PC-9 (cell line): Measurements from ENCODE around the gene TGFB3. TPM values are rescaled to one million over a fixed set of nuclear protein-coding genes. Genes with fewer than 3 reads are reported as not detected.

Experiments
- BruUV-seq: library from RNA; stranded (reverse); fragments of 400-500 nt; replicated peaks from 2 replicates; lab custom pipeline; 2021; lab: Mats Ljungman, UMichigan
- CTCF ChIA-PET: fragments of 300-600 bp; sonication (Branson Sonifier 250); formaldehyde crosslinking; loops from one replicate; lab custom pipeline; 2022; ENCODE audit warnings: antibody characterized with exemption; lab: Charles Lee
- POLR2A ChIA-PET: fragments of 300-600 bp; sonication (Branson Sonifier 250); formaldehyde crosslinking; loops from one replicate; lab custom pipeline; 2022; ENCODE audit warnings: antibody characterized with exemption; ENCODE audit not compliant: unreplicated experiment; lab: Charles Lee
- DNase-seq, 2 experiments: peaks; one replicate each; pipeline versions ENCODE4 v3.0.0 to v3.0.0-alpha.2; 2015 to 2022; ENCODE audit warnings: mixed read lengths in 1 of 2
- H2AFZ ChIP-seq: fragments of 200-600 bp; sonication (generic); 2 replicates; pipeline ENCODE4 v1.8.1; 2017; ENCODE audit warnings: antibody characterized with exemption
- H3F3A ChIP-seq: fragments of 200-600 bp; sonication (generic); 2 replicates; pipeline ENCODE4 v1.8.1; 2017; ENCODE audit warnings: antibody characterized with exemption, mild to moderate bottlenecking, low read depth; ENCODE audit not compliant: insufficient read depth
- H3K27ac ChIP-seq: fragments of 200-600 bp; sonication (generic); 2 replicates; pipeline ENCODE4 v1.6.1; 2016; ENCODE audit warnings: mixed run types
- H3K27me3 ChIP-seq: fragments of 200-600 bp; sonication (generic); 2 replicates; pipeline ENCODE4 v1.6.1; 2016; ENCODE audit warnings: low read depth, mixed run types; ENCODE audit not compliant: insufficient read depth
- H3K36me3 ChIP-seq: fragments of 200-600 bp; sonication (generic); 2 replicates; pipeline ENCODE4 v1.6.1; 2016; ENCODE audit warnings: low read depth, mixed run types
- H3K4me1 ChIP-seq: fragments of 200-600 bp; sonication (generic); replicated peaks from 2 replicates; pipeline ENCODE4 v1.6.1; 2016; ENCODE audit warnings: mixed run types; ENCODE audit not compliant: insufficient read depth
- H3K4me2 ChIP-seq: fragments of 200-600 bp; sonication (generic); 2 replicates; pipeline ENCODE4 v1.6.1; 2017; ENCODE audit warnings: mixed run types
- H3K4me3 ChIP-seq: fragments of 200-600 bp; sonication (generic); 2 replicates; pipeline ENCODE4 v1.6.1; 2016; ENCODE audit warnings: mixed run types
- H3K79me2 ChIP-seq: fragments of 200-600 bp; sonication (generic); 2 replicates; pipeline ENCODE4 v1.6.1; 2017; ENCODE audit warnings: low read depth, mixed run types
- H3K9me2 ChIP-seq: fragments of 200-600 bp; sonication (generic); 2 replicates; pipeline ENCODE4 v1.8.1; 2017; ENCODE audit warnings: mild to moderate bottlenecking; ENCODE audit not compliant: insufficient read depth
- H3K9me3 ChIP-seq: fragments of 200-600 bp; sonication (generic); 2 replicates; pipeline ENCODE4 v1.8.1; 2016; ENCODE audit warnings: low read depth; ENCODE audit not compliant: insufficient read depth
- H4K20me1 ChIP-seq: fragments of 200-600 bp; sonication (generic); 2 replicates; pipeline ENCODE4 v1.8.1; 2017; ENCODE audit not compliant: insufficient read depth
- EZH2 ChIP-seq: fragments of 200-600 bp; sonication (generic); IDR thresholded peaks from 2 replicates; pipeline ENCODE4 v1.8.0; 2017; ENCODE audit warnings: antibody characterized with exemption, low read depth
- intact Hi-C: fragments of 100-400 bp; cut with micrococcal nuclease; formaldehyde crosslinking; loops from one replicate; pipeline ENCODE4 v1.10.0; 2022; ENCODE audit not compliant: unreplicated experiment
- total RNA-seq: library from RNA; stranded (reverse); gene quantifications from 2 replicates; pipeline ENCODE4 v1.2.3, GENCODE V29; 2021
- TF ChIP-seq, protein P1 (sequence below): fragments of 200-600 bp; sonication (generic); conservative IDR thresholded peaks from 2 replicates; pipeline ENCODE4 v1.6.1; 2017; ENCODE audit warnings: mixed run types, antibody characterized with exemption, mild to moderate bottlenecking, moderate library complexity

Gene TGFB3
- total RNA-seq, 1 experiment from 2014 or later: 2.8 TPM

DNA sequence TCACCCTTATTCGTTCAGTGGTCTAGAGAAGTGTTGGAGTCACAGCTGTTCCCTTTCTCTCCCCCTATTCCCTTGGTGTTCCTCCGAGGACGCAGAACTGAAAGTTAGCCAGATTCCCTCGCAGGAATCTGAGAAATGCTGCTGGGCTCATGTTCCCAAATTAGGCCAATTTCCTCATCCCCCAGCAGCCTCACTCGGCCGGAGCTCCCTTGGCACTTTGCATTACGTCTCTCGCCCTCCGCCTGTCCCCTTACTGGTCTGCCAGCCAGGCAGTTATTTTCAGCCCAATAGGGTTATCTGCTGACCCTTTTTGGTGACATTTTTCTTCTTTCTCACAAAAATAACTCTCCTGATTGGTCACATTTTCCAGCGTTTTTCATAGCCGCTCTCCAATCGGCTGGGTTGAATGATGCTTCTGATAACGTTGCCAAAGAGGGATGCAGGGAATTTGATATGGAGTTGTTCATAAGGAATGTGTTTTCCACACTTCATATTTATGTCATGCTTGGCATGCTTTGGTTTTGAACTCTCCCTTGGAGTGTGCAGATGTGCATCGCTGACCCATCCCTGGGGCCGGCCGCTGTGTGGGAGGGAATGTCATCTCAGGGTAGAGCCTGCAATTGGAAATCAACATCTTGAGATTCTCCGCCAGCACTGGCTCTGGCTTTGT lies 13.7 kb upstream of the TGFB3 start:
- no peaks in the 10 kb centered on the region for H3K79me2 ChIP-seq
- H4K20me1 ChIP-seq: peaks cover 13% of the 10 kb centered on the region; the same call in 1 of the 2 replicates
- no TSS peak for BruUV-seq
- H2AFZ ChIP-seq: no peak overlapping the region
- H3K27ac ChIP-seq: no peak overlapping the region
- H3K9me2 ChIP-seq: no peaks in the 10 kb centered on the region
- peaks cover 45% of the 10 kb centered on the region for H3K36me3 ChIP-seq
- intact Hi-C loops: no loop called here
- H3K9me3 ChIP-seq: no peaks in the 10 kb centered on the region
- TF ChIP-seq, protein P1, sequence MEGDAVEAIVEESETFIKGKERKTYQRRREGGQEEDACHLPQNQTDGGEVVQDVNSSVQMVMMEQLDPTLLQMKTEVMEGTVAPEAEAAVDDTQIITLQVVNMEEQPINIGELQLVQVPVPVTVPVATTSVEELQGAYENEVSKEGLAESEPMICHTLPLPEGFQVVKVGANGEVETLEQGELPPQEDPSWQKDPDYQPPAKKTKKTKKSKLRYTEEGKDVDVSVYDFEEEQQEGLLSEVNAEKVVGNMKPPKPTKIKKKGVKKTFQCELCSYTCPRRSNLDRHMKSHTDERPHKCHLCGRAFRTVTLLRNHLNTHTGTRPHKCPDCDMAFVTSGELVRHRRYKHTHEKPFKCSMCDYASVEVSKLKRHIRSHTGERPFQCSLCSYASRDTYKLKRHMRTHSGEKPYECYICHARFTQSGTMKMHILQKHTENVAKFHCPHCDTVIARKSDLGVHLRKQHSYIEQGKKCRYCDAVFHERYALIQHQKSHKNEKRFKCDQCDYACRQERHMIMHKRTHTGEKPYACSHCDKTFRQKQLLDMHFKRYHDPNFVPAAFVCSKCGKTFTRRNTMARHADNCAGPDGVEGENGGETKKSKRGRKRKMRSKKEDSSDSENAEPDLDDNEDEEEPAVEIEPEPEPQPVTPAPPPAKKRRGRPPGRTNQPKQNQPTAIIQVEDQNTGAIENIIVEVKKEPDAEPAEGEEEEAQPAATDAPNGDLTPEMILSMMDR: no peak
- no peak for TF ChIP-seq EZH2
- CTCF ChIA-PET: no interaction called here
- DNase-seq: no peak
- no peak overlapping the region for H3K4me3 ChIP-seq
- H3K27me3 ChIP-seq: no peaks in the 10 kb centered on the region
- H3K4me2 ChIP-seq: no peak overlapping the region
- H3K4me1 ChIP-seq: no peaks in the 10 kb centered on the region
- POLR2A ChIA-PET: interaction anchor here (0.7 kb wide), 1 partner anchor 676 kb away, joined by 4 read pairs; no protein-coding TSS in a partner anchor
- H3F3A ChIP-seq: no peaks in the 10 kb centered on the region

DNA sequence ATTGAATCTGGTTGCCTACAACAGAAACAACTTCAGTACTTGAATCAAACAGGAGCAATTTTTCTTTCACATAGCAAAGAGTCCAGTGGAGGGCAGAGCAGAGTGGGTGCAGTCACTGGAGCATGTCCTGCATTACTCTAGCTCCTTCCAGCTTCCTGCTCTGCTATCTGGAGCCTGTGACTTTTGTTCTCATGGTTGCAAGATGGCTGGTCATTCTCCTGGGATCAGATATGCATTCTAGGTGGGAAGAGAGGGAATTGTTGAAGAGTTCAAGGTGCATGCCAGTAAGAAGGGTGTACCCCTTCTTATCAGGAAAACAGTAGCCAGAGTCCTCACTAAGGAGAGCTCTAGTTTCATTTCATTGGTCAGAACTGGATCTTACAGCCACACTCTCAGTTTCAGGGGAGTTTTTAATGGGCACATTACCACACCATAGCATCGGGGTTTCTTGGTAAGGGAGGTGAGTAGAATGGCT lies 11.8 kb upstream of the TGFB3 start:
- no peak overlapping the region for H3K27ac ChIP-seq
- intact Hi-C loops: no loop called here
- no peak for TF ChIP-seq EZH2
- TF ChIP-seq, protein P1: no peak
- H3K79me2 ChIP-seq: no peaks in the 10 kb centered on the region
- no peak overlapping the region for H3K4me3 ChIP-seq
- no peaks in the 10 kb centered on the region for H3K9me3 ChIP-seq
- no TSS peak for BruUV-seq
- peaks cover 13% of the 10 kb centered on the region; the same call in 1 of the 2 replicates for H4K20me1 ChIP-seq
- no peaks in the 10 kb centered on the region for H3K27me3 ChIP-seq
- H3K36me3 ChIP-seq: peaks cover 47% of the 10 kb centered on the region
- H3K9me2 ChIP-seq: no peaks in the 10 kb centered on the region
- DNase-seq: no peak
- POLR2A ChIA-PET: interaction anchor here (0.6 to 0.7 kb wide), 3 partner anchors 23 to 627 kb away, joined by 4 to 20 read pairs (median 11); no protein-coding TSS in a partner anchor
- no peak overlapping the region for H2AFZ ChIP-seq
- CTCF ChIA-PET: no interaction called here
- no peak overlapping the region for H3K4me2 ChIP-seq
- H3F3A ChIP-seq: no peaks in the 10 kb centered on the region
- H3K4me1 ChIP-seq: no peaks in the 10 kb centered on the region

DNA sequence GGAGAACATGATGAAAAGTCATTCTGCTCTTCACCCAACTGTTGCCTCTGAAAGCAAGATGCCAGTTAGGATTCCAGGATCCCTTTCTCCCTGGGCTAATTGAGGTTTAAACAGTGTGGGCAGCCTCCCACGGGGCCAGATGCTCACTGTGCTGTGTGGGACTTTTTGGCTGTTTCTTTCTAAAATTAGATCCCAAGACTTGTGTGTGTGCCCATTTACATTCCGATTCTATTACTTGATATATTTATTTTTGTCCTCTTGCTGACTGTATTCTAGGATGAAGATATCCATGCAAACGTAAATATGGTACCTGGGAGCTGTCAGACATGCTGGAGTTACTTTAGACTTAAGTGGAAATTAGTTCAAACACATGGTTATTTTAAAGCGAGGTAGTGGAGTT lies 10.0 kb upstream of the TGFB3 start:
- H3K27ac ChIP-seq: no peak overlapping the region
- H3F3A ChIP-seq: no peaks in the 10 kb centered on the region; the same call in 1 of the 2 replicates
- H3K36me3 ChIP-seq: peaks cover 31% of the 10 kb centered on the region
- H3K4me1 ChIP-seq: peaks cover 7% of the 10 kb centered on the region
- H3K4me3 ChIP-seq: no peak overlapping the region
- ChIA-PET POLR2A (no interaction called here), CTCF (no interaction called here)
- H3K9me2 ChIP-seq: no peaks in the 10 kb centered on the region
- no peak overlapping the region for H2AFZ ChIP-seq
- no peak overlapping the region for H3K4me2 ChIP-seq
- no TSS peak for BruUV-seq
- peaks cover 7% of the 10 kb centered on the region for H3K79me2 ChIP-seq
- intact Hi-C loops: no loop called here
- H4K20me1 ChIP-seq: peaks cover 13% of the 10 kb centered on the region; the same call in 1 of the 2 replicates
- DNase-seq: no peak
- TF ChIP-seq EZH2: no peak
- TF ChIP-seq, protein P1: no peak
- no peaks in the 10 kb centered on the region for H3K27me3 ChIP-seq
- H3K9me3 ChIP-seq: no peaks in the 10 kb centered on the region
